Sigmoid colon (tissue), 7 donors: ENCODE results near the gene CLDN7. TPM values are rescaled to one million over a fixed set of nuclear protein-coding genes. Genes with fewer than 3 reads are reported as not detected.

Source experiments
- DNase-seq: peaks from one replicate; pipeline ENCODE4 v3.0.0-alpha.2; 2019
- H3K27ac ChIP-seq, 4 donors: fragments of 200-600 bp; sonication (generic); one replicate each; pipeline ENCODE4 v1.5.1; 2016 to 2019; ENCODE audit warnings: mild to moderate bottlenecking in 1 of 4
- H3K27me3 ChIP-seq, 3 donors: fragments of 200-600 bp; sonication (generic); one replicate each; pipeline ENCODE4 v1.5.1; 2019; ENCODE audit warnings: mild to moderate bottlenecking in 1 of 3
- H3K36me3 ChIP-seq, 4 donors: fragments of 200-600 bp; sonication (generic); one replicate each; pipeline ENCODE4 v1.5.1; 2016 to 2019
- H3K4me1 ChIP-seq, 4 donors: fragments of 200-600 bp; sonication (generic); one replicate each; pipeline ENCODE4 v1.5.1; 2017 to 2019
- H3K4me3 ChIP-seq, 4 donors: fragments of 200-600 bp; sonication (generic); one replicate each; pipeline ENCODE4 v1.5.1; 2017 to 2019; ENCODE audit warnings: mild to moderate bottlenecking in 2 of 4, moderate library complexity in 1 of 4
- H3K9me3 ChIP-seq, 4 donors: fragments of 200-600 bp in 3 of 4; sonication (generic) in 3 of 4; one replicate each; pipeline versions ENCODE4 v1.5.1 to v1.6.1; 2013 to 2019
- EP300 ChIP-seq, 4 donors: sonication (generic); formaldehyde crosslinking; IDR thresholded peaks; one replicate each; pipeline ENCODE4 v1.6.1; 2017; ENCODE audit warnings: antibody characterized with exemption in 4 of 4
- POLR2A ChIP-seq, 2 donors: fragments of 450-650 bp; IDR thresholded peaks; one replicate each; pipeline ENCODE4 v1.6.1; 2016; ENCODE audit warnings: antibody characterized with exemption in 2 of 2, mild to moderate bottlenecking in 2 of 2, moderate library complexity in 2 of 2
- POLR2AphosphoS5 ChIP-seq, 4 donors: sonication (generic); formaldehyde crosslinking; IDR thresholded peaks; one replicate each; pipeline ENCODE4 v1.6.1; 2017; ENCODE audit warnings: antibody characterized with exemption in 4 of 4
- WGBS, 2 donors: extraction: QIAGEN DNeasy Blood & Tissue Kit; methylation state at CpG; one replicate each; pipeline ENCODE4 v1.1.7; 2013; 5-methylcytosine and 5-hydroxymethylcytosine counted together
- intact Hi-C: fragments of 100-400 bp; cut with DNase I; formaldehyde crosslinking; loops from one replicate; pipeline ENCODE4 v1.15.1; 2023
- polyA plus RNA-seq, 3 donors: library from polyadenylated mRNA; stranded (reverse); fragments of 200-250 nt; gene quantifications; one replicate each; pipeline ENCODE4 v1.2.3, GENCODE V29; 2013
- total RNA-seq, 4 donors: library from RNA; depleted of rRNA; stranded (reverse); fragments of >200 nt; gene quantifications; one replicate each; pipeline ENCODE4 v1.1.0, GENCODE V29; 2016
- TF ChIP-seq, protein P1 (sequence below), 4 experiments: fragments of 450-650 bp in 3 of 4; fragments of 200-600 bp in 1 of 4; IDR thresholded peaks; one replicate each; pipeline ENCODE4 v1.5.1; 2016 to 2019; ENCODE audit warnings: antibody characterized with exemption in 4 of 4, mild to moderate bottlenecking in 3 of 4, moderate library complexity in 2 of 4
- donor health status: healthy with polysubstance abuse.
- donor health status: Bipolar disorder and iron deficiency.
- donor health status: healthy.

CLDN7 gene
- total and polyA plus RNA-seq, 7 donors: 1.1 to 963 (median 91.7) TPM; not detected in 1

DNA sequence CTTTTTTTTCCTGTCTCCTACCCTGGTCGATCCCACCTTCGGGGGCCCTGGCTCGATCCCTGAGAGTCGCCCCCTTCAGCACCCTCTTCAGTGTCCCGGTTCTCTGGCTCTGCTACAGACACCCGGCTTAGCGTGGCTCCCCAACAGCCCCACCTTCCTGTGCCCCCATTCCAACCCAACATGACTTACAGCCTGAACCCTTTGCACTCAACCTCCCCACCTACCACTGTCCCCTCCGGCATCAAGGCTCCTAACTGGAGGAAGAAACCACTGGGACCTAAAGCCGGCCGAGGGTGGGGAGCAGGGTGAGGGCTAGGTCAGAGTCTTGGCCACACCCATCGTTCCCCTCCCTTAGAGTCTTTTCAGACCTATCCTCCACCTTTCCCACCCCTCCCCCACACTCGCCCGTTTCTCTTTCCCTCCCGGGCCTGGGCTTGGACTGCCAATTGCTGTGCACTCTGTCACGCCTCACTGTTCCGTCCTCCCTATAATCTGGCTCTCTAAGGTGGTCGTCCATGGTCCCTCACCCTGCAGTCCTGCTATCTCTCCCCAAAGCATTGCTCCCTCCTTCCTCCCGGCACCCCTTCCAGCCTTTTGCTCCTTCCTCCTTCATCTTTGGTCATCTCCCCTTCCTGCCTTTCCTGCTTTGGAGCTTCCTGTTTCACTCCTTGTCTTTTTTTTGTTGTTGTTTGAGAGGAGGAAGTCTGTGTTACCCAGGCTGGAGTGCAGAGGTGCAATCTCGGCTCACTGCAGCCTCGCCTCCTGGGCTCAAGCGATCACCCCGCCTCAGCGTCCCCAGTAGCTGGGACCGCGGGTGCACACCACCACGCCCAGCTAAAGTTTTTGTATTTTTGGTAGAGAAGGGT is 890 bp upstream of the CLDN7 start:
- Histone ChIP-seq H3K4me3 (peak overlapping the region in 3 of 4 donors; percentile 9 to 23 (median 23)), H3K27ac (peak overlapping the region in 2 of 4 donors; percentile 18 to 37), H3K27me3 (peaks cover 28 to 66% (median 55%) of the 10 kb centered on the region in 3 donors), H3K36me3 (peaks cover 0 to 18% (median 8%) of the 10 kb centered on the region in 4 donors), H3K9me3 (no peaks in the 10 kb centered on the region), H3K4me1 (peaks cover 0 to 34% (median 25%) of the 10 kb centered on the region in 4 donors)
- intact Hi-C loops: loop anchor here (5.0 kb wide), 2 partner anchors 39 to 79 kb away; no protein-coding TSS in a partner anchor
- DNase-seq: no peak
- 3 to 7% methylated on average over 26 of the region's 26 CpGs for WGBS, 2 donors
- TF ChIP-seq, protein P1, sequence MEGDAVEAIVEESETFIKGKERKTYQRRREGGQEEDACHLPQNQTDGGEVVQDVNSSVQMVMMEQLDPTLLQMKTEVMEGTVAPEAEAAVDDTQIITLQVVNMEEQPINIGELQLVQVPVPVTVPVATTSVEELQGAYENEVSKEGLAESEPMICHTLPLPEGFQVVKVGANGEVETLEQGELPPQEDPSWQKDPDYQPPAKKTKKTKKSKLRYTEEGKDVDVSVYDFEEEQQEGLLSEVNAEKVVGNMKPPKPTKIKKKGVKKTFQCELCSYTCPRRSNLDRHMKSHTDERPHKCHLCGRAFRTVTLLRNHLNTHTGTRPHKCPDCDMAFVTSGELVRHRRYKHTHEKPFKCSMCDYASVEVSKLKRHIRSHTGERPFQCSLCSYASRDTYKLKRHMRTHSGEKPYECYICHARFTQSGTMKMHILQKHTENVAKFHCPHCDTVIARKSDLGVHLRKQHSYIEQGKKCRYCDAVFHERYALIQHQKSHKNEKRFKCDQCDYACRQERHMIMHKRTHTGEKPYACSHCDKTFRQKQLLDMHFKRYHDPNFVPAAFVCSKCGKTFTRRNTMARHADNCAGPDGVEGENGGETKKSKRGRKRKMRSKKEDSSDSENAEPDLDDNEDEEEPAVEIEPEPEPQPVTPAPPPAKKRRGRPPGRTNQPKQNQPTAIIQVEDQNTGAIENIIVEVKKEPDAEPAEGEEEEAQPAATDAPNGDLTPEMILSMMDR (IDR thresholded peaks at IDR 0.05): no peak
- peak in 1 of 2 donors; percentile 31 for TF ChIP-seq POLR2A (IDR thresholded peaks at IDR 0.05)

DNA sequence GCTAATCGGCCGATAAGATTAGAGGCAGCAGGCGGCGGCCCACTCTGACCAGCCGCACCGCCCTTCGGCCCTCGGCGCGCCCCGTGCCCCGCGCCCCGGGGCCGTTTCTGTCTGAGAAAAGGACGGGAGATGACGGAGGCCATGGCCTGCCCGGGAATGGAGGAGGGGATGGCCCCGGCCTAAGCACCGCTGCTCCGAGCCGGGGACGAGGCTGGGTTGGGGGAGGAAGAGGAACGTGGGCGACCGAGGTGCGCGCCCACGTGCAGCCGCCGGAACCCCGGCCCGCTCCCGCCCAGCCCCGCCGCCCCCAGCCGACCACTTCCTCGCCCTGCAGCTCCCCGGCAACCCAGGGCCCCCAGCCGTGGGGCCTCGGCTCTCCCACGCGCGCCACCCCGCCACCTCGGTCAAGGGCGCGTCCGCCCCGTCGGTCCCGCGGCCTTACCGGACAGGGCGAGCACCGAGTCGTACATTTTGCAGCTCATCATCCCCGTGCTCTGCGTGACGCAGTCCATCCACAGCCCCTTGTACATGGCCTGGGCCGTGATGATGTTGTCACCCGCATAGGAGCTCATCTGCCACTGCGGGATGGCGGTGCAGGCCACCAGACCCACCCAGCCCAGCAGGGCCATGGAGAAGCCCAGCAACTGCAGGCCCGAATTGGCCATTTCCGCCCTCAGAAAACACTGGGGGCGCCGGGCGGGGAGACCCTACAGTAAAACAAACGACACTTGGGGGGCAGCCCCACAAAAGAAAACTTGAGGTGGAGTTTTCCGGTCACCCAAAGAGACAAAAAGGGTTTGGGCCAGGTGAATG is 693 bp downstream of the CLDN7 start:
- H3K9me3 ChIP-seq: no peaks in the 10 kb centered on the region
- no peak for DNase-seq
- H3K27me3 ChIP-seq: peaks cover 28 to 59% (median 55%) of the 10 kb centered on the region in 3 donors
- intact Hi-C loops: loop anchor here (5.0 kb wide), 2 partner anchors 41 to 81 kb away; no protein-coding TSS in a partner anchor
- peak overlapping the region in 3 of 4 donors; percentile 15 to 45 (median 18) for H3K27ac ChIP-seq
- TF ChIP-seq POLR2AphosphoS5 (IDR thresholded peaks at IDR 0.05) (no peak), EP300 (IDR thresholded peaks at IDR 0.05) (no peak), POLR2A (IDR thresholded peaks at IDR 0.05) (no peak)
- TF ChIP-seq, protein P1 (IDR thresholded peaks at IDR 0.05): no peak
- H3K4me3 ChIP-seq: peak overlapping the region; percentile 14 to 50 (median 36)
- H3K4me1 ChIP-seq: peaks cover 0 to 34% (median 25%) of the 10 kb centered on the region in 4 donors
- 3 to 4% methylated on average over 71 of the region's 71 CpGs for WGBS, 2 donors
- H3K36me3 ChIP-seq: peaks cover 5 to 33% (median 17%) of the 10 kb centered on the region in 4 donors

DNA sequence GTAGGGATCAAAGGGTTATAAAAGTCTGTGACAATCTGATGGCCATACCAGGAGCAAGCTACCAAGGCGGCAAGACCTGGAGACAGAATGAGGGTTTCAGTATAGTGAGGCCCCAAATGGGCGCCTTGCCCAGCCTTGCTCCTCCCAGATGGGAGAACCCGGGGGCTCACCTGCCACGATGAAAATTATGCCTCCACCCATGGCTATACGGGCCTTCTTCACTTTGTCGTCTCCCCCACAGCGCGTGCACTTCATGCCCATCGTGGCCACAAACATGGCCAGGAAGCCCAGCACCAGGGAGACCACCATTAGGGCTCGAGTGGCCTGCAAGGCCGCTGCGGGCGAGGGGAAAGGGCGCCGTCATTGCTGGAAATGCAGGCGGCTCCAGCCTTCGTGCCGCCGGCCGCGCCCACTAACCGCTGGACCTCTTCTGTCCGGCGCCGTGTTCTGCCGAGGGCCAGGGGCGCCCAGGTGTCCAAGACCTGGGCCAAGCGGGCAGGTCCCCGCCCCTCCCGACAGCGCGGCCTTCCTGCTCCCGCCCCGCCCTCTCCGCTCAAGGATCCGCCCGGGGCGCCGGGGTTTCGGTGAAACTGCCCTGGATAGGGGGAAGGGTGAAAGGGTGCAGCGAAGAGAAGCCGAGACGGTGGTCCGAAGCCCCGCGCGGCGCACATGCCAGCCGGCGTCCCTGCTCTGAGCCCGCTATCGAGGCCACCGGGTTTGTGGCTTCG is 1.5 kb downstream of the CLDN7 start:
- H3K4me1 ChIP-seq: peaks cover 0 to 34% (median 25%) of the 10 kb centered on the region in 4 donors
- H3K4me3 ChIP-seq: peak overlapping the region; percentile 14 to 50 (median 36)
- 3 to 9% methylated on average over 54 of the region's 54 CpGs for WGBS, 2 donors
- no peaks in the 10 kb centered on the region for H3K9me3 ChIP-seq
- H3K36me3 ChIP-seq: peaks cover 5 to 41% (median 19%) of the 10 kb centered on the region in 4 donors
- H3K27me3 ChIP-seq: peaks cover 28 to 55% (median 51%) of the 10 kb centered on the region in 3 donors
- TF ChIP-seq EP300 (IDR thresholded peaks at IDR 0.05) (no peak), POLR2A (IDR thresholded peaks at IDR 0.05) (no peak), POLR2AphosphoS5 (IDR thresholded peaks at IDR 0.05) (peak in 1 of 4 donors; percentile 33)
- TF ChIP-seq, protein P1 (IDR thresholded peaks at IDR 0.05): no peak
- no peak for DNase-seq
- intact Hi-C loops: loop anchor here (5.0 kb wide), 2 partner anchors 41 to 81 kb away; no protein-coding TSS in a partner anchor
- H3K27ac ChIP-seq: peak overlapping the region in 3 of 4 donors; percentile 15 to 45 (median 18)

DNA sequence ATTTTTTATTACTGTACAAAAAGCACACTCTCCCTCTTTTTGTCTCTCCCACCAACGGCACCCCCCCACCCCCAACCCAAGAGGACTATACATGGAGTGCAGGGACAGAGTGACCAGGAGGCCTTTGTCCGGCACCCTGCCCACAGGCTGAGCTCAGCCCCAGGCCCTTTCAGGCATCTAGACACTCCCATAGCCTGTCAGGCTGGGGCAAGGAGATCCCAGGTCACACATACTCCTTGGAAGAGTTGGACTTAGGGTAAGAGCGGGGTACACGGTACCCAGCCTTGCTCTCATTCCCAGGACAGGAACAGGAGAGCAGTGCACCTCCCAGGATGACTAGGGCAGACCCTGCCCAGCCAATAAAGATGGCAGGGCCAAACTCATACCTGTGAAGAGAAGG is 2.1 kb downstream of the CLDN7 start:
- intact Hi-C loops: loop anchor here (5.0 kb wide), 2 partner anchors 42 to 82 kb away; no protein-coding TSS in a partner anchor
- Histone ChIP-seq H3K27ac (no peak overlapping the region), H3K4me1 (peaks cover 0 to 34% (median 25%) of the 10 kb centered on the region in 4 donors), H3K36me3 (peaks cover 5 to 48% (median 25%) of the 10 kb centered on the region in 4 donors), H3K4me3 (no peak overlapping the region), H3K27me3 (peaks cover 28 to 51% (median 45%) of the 10 kb centered on the region in 3 donors), H3K9me3 (no peaks in the 10 kb centered on the region)
- 20 to 68% methylated on average over 4 of the region's 4 CpGs for WGBS, 2 donors
- TF ChIP-seq, protein P1 (IDR thresholded peaks at IDR 0.05): no peak
- TF ChIP-seq EP300 (IDR thresholded peaks at IDR 0.05): no peak
- no peak for DNase-seq
